Thoracic aorta (tissue), 2 donors: ENCODE data around the gene THY1. TPM values are rescaled to one million over a fixed set of nuclear protein-coding genes. Genes with fewer than 3 reads are reported as not detected.

ENCODE experiments used
- ATAC-seq: fragments of 150-250 bp; one replicate; pipeline ENCODE4 v1.8.0; 2017; ENCODE audit warnings: low read depth; ENCODE audit not compliant: insufficient number of reproducible peaks, low FRiP score
- DNase-seq: peaks from one replicate; pipeline ENCODE4 v3.0.0-alpha.2; 2020; ENCODE audit warnings: low spot score
- H3K27ac ChIP-seq, 2 donors: fragments of 200-600 bp; sonication (generic); 1 replicate in 1 of 2; 2 replicates in 1 of 2; pipeline ENCODE4 v1.5.1; 2016; ENCODE audit warnings: mild to moderate bottlenecking in 2 of 2, moderate library complexity in 2 of 2
- H3K27me3 ChIP-seq: fragments of 200-600 bp; sonication (generic); replicated peaks from 2 replicates; pipeline ENCODE4 v1.6.0; 2016; ENCODE audit warnings: mild to moderate bottlenecking; ENCODE audit not compliant: insufficient read depth
- H3K36me3 ChIP-seq: fragments of 200-600 bp; sonication (generic); one replicate; pipeline ENCODE4 v1.5.1; 2016
- H3K4me1 ChIP-seq, 2 donors: fragments of 200-600 bp; sonication (generic); 1 replicate in 1 of 2; 2 replicates in 1 of 2; pipeline versions ENCODE4 v1.5.1 to v1.6.0; 2016; ENCODE audit warnings: low read depth in 2 of 2, mild to moderate bottlenecking in 1 of 2; ENCODE audit not compliant: control insufficient read depth in 1 of 2
- H3K4me3 ChIP-seq: fragments of 200-600 bp; sonication (generic); 2 replicates; pipeline ENCODE4 v1.5.1; 2016; ENCODE audit warnings: mild to moderate bottlenecking
- H3K9me3 ChIP-seq: fragments of 200-600 bp; sonication (generic); 2 replicates; pipeline ENCODE4 v1.5.1; 2016
- CTCF ChIP-seq: fragments of 200-600 bp; sonication (generic); IDR thresholded peaks from one replicate; pipeline ENCODE4 v1.5.1; 2019; ENCODE audit warnings: antibody characterized with exemption
- total RNA-seq, 2 donors: library from RNA; depleted of rRNA; stranded (reverse); fragments of >200 nt; gene quantifications; one replicate each; pipeline versions ENCODE4 v1.1.0 to v1.2.3, GENCODE V29; 2016

Gene THY1
- total RNA-seq, 2 donors from 2014 or later = 12.0 to 15.4 TPM

GRCh38 chr11:119380160-119380826 lies 42.7 kb downstream of the THY1 start:
- Histone ChIP-seq H3K27ac (no peak overlapping the region), H3K4me1 (peaks cover 10 to 30% of the 10 kb centered on the region in 2 donors), H3K36me3 (no peaks in the 10 kb centered on the region), H3K9me3 (no peaks in the 10 kb centered on the region), H3K4me3 (no peak overlapping the region), H3K27me3 (no peaks in the 10 kb centered on the region)
- DNase-seq = no peak
- no peak for TF ChIP-seq CTCF
- no peak for ATAC-seq

GRCh38 chr11:119378851-119379465 lies 44.0 kb downstream of the THY1 start:
- H3K27me3 ChIP-seq = no peaks in the 10 kb centered on the region
- peaks cover 12 to 36% of the 10 kb centered on the region in 2 donors for H3K4me1 ChIP-seq
- H3K27ac ChIP-seq = no peak overlapping the region
- DNase-seq (no peak), ATAC-seq (no peak)
- no peak for TF ChIP-seq CTCF
- H3K4me3 ChIP-seq = no peak overlapping the region
- H3K36me3 ChIP-seq = no peaks in the 10 kb centered on the region
- no peaks in the 10 kb centered on the region for H3K9me3 ChIP-seq

- no peaks in the 10 kb centered on the region for H3K9me3 ChIP-seq
- no peak overlapping the region for H3K4me3 ChIP-seq
- H3K27ac ChIP-seq = no peak overlapping the region
- H3K36me3 ChIP-seq = no peaks in the 10 kb centered on the region
- H3K4me1 ChIP-seq = peaks cover 12 to 36% of the 10 kb centered on the region in 2 donors
- ATAC-seq = no peak
- no peak for TF ChIP-seq CTCF
- DNase-seq = no peak
- H3K27me3 ChIP-seq = no peaks in the 10 kb centered on the region
Measured at GRCh38 chr11:119377961-119378667, 44.9 kb downstream of the THY1 start.

DNA sequence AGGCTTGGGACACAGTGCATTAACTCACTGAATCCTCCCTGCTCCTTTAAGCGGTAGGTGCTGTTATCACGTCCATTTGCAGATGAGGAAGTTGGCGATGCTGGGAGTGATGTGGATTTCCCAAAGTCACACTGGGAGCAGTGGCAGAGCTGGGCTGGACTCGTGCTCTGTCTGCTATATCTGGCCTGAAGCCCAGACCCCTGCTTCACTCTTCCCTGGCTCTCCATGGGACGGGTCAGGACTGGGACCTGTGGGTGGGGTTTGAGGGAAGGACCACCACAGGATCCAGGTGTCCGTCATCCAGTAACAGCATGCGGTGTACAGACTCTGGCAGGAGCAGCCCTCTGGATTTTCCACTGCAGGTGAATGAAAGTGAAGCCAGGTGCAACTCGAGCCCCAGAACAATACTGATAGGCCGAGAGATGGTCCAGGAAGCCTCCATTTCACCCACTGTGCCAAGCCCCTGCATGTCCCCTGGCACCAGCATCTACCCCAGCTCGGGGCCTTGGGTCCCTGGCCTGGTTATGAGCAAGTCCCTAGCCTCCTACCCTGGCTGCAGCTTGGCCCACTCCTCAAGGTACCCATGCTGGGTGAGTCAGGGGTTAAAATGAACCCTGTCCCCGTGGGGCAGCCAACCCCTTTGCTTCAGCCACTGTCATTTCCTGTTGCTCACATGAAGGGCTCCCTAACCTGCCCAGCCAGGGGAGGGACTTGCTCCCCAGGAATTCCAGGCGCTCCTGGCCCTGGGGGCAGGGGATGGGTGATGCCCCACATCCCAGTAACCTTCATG lies 45.7 kb downstream of the THY1 start:
- H3K27ac ChIP-seq = no peak overlapping the region

More for the DNA sequence above, 45.7 kb downstream of the THY1 start:
- Histone ChIP-seq H3K4me3 (no peak overlapping the region), H3K27me3 (no peaks in the 10 kb centered on the region), H3K4me1 (peaks cover 12 to 33% of the 10 kb centered on the region in 2 donors), H3K9me3 (no peaks in the 10 kb centered on the region), H3K36me3 (no peaks in the 10 kb centered on the region)
- TF ChIP-seq CTCF = no peak
- ATAC-seq = no peak
- no peak for DNase-seq
